ENCODE data around the gene LRRC59.
"Not testable (repeated sequence)": the region's sequence is repeated elsewhere in the genome, so short reads cannot be mapped to it uniquely, and the experiment has no call there.

The LRRC59 gene

GRCh38 chr17:50424246-50424995 is 27.1 kb upstream of the LRRC59 start:
- DNase-seq: no peak

GRCh38 chr17:50423553-50424159 is 26.3 kb upstream of the LRRC59 start:
- peak; percentile 34 for DNase-seq

GRCh38 chr17:50422738-50423137 is 25.4 kb upstream of the LRRC59 start:
- DNase-seq: no peak

GRCh38 chr17:50421308-50422051 is 24.2 kb upstream of the LRRC59 start:
- no peak for DNase-seq

GRCh38 chr17:50420419-50421112 is 23.2 kb upstream of the LRRC59 start:
- DNase-seq: no peak

- not testable (repeated sequence) for DNase-seq
These were observed 22.3 kb upstream of the LRRC59 start for GRCh38 chr17:50419577-50419976.

GRCh38 chr17:50414808-50415207 is 17.5 kb upstream of the LRRC59 start:
- no peak for DNase-seq

- no peak for DNase-seq
These were observed 14.9 kb upstream of the LRRC59 start for GRCh38 chr17:50412188-50412732.

- no peak for DNase-seq
These were observed 10.6 kb upstream of the LRRC59 start for GRCh38 chr17:50407921-50408320.

- no peak for DNase-seq
These were observed 9.3 kb upstream of the LRRC59 start for GRCh38 chr17:50406578-50406977.

GRCh38 chr17:50405351-50405750 is 8.0 kb upstream of the LRRC59 start:
- not testable (repeated sequence) for DNase-seq

GRCh38 chr17:50399591-50399990 is 2.3 kb upstream of the LRRC59 start:
- not testable (repeated sequence) for DNase-seq

GRCh38 chr17:50398672-50399071 is 1.3 kb upstream of the LRRC59 start:
- not testable (repeated sequence) for DNase-seq

GRCh38 chr17:50397919-50398285 is 579 bp upstream of the LRRC59 start:
- no peak for DNase-seq

- DNase-seq: peak; percentile 37
These were observed 837 bp downstream of the LRRC59 start for GRCh38 chr17:50396261-50397110.

GRCh38 chr17:50394711-50395110 is 2.6 kb downstream of the LRRC59 start:
- DNase-seq: no peak

GRCh38 chr17:50393700-50394099 is 3.6 kb downstream of the LRRC59 start:
- no peak for DNase-seq

- DNase-seq: no peak
These were observed 4.7 kb downstream of the LRRC59 start for GRCh38 chr17:50392621-50393020.

GRCh38 chr17:50389534-50389933 is 7.8 kb downstream of the LRRC59 start:
- DNase-seq: no peak

GRCh38 chr17:50388728-50389127 is 8.6 kb downstream of the LRRC59 start:
- DNase-seq: no peak

GRCh38 chr17:50386510-50386909 is 10.8 kb downstream of the LRRC59 start:
- no peak for DNase-seq

- no peak for DNase-seq
These were observed 14.4 kb downstream of the LRRC59 start for GRCh38 chr17:50382931-50383330.
